Stomach (tissue), 4 donors: Measurements from ENCODE around the gene LNPEP.

ENCODE experiments used
- CTCF ChIP-seq, 7 experiments: fragments of 450-650 bp in 4 of 7; fragments of 200-600 bp in 3 of 7; sonication (generic) in 3 of 7; IDR thresholded peaks; one replicate each; pipeline ENCODE4 v1.5.1; 2016 to 2019; ENCODE audit warnings: antibody characterized with exemption in 7 of 7, control low read depth in 2 of 7, mild to moderate bottlenecking in 1 of 7
- POLR2A ChIP-seq, 4 donors: fragments of 450-650 bp; IDR thresholded peaks; one replicate each; pipeline ENCODE4 v1.6.1; 2016; ENCODE audit warnings: antibody characterized with exemption in 4 of 4, control low read depth in 2 of 4, mild to moderate bottlenecking in 1 of 4, moderate library complexity in 1 of 4
- POLR2AphosphoS5 ChIP-seq, 3 donors: sonication (generic); formaldehyde crosslinking; IDR thresholded peaks; one replicate each; pipeline ENCODE4 v1.6.1; 2016; ENCODE audit warnings: antibody characterized with exemption in 3 of 3

GRCh38 chr5:97074859-97075489 is 139.1 kb downstream of the LNPEP start:
- TF ChIP-seq CTCF (IDR thresholded peaks at IDR 0.05) (no peak), POLR2AphosphoS5 (IDR thresholded peaks at IDR 0.05) (no peak), POLR2A (IDR thresholded peaks at IDR 0.05) (no peak)
